Measurements from ENCODE around the gene ADAP1. TPM values are rescaled to one million over a fixed set of nuclear protein-coding genes. Genes with fewer than 3 reads are reported as not detected.

The ADAP1 gene
- total and polyA plus RNA-seq, 2 of the 13 experiments (the other 11 are each of a cell fraction or from before 2014, with no cell fraction given) = 10.5 to 24.6 TPM

DNA sequence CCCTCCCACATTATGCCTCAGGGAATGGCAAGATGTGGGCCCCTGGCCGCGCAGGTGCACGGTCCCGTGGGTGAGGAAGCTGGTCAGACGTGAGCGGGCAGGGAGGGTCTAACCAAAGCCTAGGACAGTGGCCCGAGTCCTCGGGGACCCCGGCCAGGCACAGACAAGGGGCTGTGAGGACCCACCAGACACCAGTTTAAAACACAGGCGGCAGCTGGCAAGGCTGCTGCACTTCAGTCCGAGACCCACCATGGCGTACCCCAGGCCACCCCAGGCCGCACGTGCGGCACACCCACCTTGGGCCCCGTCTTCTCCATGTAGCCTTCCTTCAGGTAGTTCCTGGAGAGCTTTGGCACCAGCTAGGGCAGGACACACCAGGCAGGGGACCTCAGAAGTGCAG, 54.7 kb downstream of the ADAP1 start:
- TF ChIP-seq, protein P1, sequence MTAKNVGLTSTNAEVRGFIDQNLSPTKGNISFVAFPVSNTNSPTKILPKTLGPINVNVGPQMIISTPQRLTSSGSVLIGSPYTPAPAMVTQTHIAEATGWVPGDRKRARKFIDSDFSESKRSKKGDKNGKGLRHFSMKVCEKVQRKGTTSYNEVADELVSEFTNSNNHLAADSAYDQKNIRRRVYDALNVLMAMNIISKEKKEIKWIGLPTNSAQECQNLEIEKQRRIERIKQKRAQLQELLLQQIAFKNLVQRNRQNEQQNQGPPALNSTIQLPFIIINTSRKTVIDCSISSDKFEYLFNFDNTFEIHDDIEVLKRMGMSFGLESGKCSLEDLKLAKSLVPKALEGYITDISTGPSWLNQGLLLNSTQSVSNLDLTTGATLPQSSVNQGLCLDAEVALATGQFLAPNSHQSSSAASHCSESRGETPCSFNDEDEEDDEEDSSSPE (CRISPR knock-in tag; IDR thresholded peaks at IDR 0.05) = no peak
- no peak for TF ChIP-seq POLR2A (IDR thresholded peaks at IDR 0.05; ENCODE audit: insufficient read depth in 1 of 2, low read depth in 2 of 2, low read length in 2 of 2)
- TF ChIP-seq, protein P2, sequence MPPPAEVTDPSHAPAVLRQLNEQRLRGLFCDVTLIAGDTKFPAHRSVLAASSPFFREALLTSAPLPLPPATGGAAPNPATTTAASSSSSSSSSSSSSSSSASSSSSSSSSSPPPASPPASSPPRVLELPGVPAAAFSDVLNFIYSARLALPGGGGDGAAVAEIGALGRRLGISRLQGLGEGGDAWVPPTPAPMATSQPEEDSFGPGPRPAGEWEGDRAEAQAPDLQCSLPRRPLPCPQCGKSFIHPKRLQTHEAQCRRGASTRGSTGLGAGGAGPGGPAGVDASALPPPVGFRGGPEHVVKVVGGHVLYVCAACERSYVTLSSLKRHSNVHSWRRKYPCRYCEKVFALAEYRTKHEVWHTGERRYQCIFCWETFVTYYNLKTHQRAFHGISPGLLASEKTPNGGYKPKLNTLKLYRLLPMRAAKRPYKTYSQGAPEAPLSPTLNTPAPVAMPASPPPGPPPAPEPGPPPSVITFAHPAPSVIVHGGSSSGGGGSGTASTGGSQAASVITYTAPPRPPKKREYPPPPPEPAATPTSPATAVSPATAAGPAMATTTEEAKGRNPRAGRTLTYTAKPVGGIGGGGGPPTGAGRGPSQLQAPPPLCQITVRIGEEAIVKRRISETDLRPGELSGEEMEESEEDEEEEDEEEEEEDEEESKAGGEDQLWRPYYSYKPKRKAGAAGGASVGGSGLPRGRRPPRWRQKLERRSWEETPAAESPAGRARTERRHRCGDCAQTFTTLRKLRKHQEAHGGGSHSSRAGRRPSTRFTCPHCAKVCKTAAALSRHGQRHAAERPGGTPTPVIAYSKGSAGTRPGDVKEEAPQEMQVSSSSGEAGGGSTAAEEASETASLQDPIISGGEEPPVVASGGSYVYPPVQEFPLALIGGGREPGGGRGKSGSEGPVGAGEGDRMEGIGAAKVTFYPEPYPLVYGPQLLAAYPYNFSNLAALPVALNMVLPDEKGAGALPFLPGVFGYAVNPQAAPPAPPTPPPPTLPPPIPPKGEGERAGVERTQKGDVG (CRISPR knock-in tag; IDR thresholded peaks at IDR 0.05; ENCODE audit: borderline replicate concordance) = no peak
- TF ChIP-seq ELF4 (CRISPR knock-in tag; IDR thresholded peaks at IDR 0.05; ENCODE audit: borderline replicate concordance) = no peak
- no peak for TF ChIP-seq NR3C1 (CRISPR knock-in tag; IDR thresholded peaks at IDR 0.05)
- TF ChIP-seq ZNF343 (CRISPR knock-in tag; IDR thresholded peaks at IDR 0.05) = no peak
- TF ChIP-seq CREM (IDR thresholded peaks at IDR 0.05) = no peak
- no peak for TF ChIP-seq CREM (CRISPR knock-in tag; IDR thresholded peaks at IDR 0.05)
- TF ChIP-seq, protein P3, sequence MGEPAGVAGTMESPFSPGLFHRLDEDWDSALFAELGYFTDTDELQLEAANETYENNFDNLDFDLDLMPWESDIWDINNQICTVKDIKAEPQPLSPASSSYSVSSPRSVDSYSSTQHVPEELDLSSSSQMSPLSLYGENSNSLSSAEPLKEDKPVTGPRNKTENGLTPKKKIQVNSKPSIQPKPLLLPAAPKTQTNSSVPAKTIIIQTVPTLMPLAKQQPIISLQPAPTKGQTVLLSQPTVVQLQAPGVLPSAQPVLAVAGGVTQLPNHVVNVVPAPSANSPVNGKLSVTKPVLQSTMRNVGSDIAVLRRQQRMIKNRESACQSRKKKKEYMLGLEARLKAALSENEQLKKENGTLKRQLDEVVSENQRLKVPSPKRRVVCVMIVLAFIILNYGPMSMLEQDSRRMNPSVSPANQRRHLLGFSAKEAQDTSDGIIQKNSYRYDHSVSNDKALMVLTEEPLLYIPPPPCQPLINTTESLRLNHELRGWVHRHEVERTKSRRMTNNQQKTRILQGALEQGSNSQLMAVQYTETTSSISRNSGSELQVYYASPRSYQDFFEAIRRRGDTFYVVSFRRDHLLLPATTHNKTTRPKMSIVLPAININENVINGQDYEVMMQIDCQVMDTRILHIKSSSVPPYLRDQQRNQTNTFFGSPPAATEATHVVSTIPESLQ (CRISPR knock-in tag; conservative IDR thresholded peaks at IDR 0.05) = no peak
- TF ChIP-seq ZNF543 (CRISPR knock-in tag; IDR thresholded peaks at IDR 0.05) = no peak
- no peak for TF ChIP-seq ERF (CRISPR knock-in tag; IDR thresholded peaks at IDR 0.05)
- TF ChIP-seq NFYC (CRISPR knock-in tag; IDR thresholded peaks at IDR 0.05) = no peak
- TF ChIP-seq RARG (CRISPR knock-in tag; IDR thresholded peaks at IDR 0.05; ENCODE audit: low read depth) = no peak
- no peak for TF ChIP-seq ZNF607 (CRISPR knock-in tag; IDR thresholded peaks at IDR 0.05; ENCODE audit: borderline replicate concordance)
- TF ChIP-seq ZNF777 (CRISPR knock-in tag; IDR thresholded peaks at IDR 0.05) = no peak
- TF ChIP-seq, protein P4, sequence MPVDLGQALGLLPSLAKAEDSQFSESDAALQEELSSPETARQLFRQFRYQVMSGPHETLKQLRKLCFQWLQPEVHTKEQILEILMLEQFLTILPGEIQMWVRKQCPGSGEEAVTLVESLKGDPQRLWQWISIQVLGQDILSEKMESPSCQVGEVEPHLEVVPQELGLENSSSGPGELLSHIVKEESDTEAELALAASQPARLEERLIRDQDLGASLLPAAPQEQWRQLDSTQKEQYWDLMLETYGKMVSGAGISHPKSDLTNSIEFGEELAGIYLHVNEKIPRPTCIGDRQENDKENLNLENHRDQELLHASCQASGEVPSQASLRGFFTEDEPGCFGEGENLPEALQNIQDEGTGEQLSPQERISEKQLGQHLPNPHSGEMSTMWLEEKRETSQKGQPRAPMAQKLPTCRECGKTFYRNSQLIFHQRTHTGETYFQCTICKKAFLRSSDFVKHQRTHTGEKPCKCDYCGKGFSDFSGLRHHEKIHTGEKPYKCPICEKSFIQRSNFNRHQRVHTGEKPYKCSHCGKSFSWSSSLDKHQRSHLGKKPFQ (CRISPR knock-in tag; IDR thresholded peaks at IDR 0.05; ENCODE audit: insufficient replicate concordance) = no peak
- in situ Hi-C loops (cut with HindIII; ENCODE audit: extremely low pct_ligation_motif_present, low pct_unique_long_range_greater_than_20kb) (no loop called here), intact Hi-C loops (cut with micrococcal nuclease; ENCODE audit: unreplicated experiment) (loop anchor here (10.0 kb wide), 1 partner anchor 55 kb away; the partner anchor contains the start of gene ADAP1)
- no peak overlapping the region for H3K4me2 ChIP-seq (ENCODE audit: low read depth, low read length)
- POLR2A ChIA-PET = interaction anchor here (2.3 to 2.6 kb wide), 2 partner anchors 27 to 78 kb away, joined by 23 to 28 read pairs; no protein-coding TSS in a partner anchor
- no peaks in the 10 kb centered on the region for H3K27me3 ChIP-seq (ENCODE audit: control insufficient read depth in 1 of 2, insufficient read depth in 2 of 2, low read length in 2 of 2)
- ATAC-seq (no peak), DNase-seq (ENCODE audit: low spot score) (no peak), FAIRE-seq (no peak)
- no peaks in the 10 kb centered on the region for H3K9me3 ChIP-seq (ENCODE audit: low read length)
- peak overlapping the region; percentile 9 for H3K27ac ChIP-seq (ENCODE audit: extremely low read length, insufficient read depth, low read length)
- WGBS (ENCODE audit: low lambda C conversion rate) = 95% methylated on average over 10 of the region's 16 CpGs
- no TSS peak for BruUV-seq (replicated peaks)
- CTCF ChIA-PET (ENCODE audit: low intra/inter-chr PET ratio, low total read pairs) = no interaction called here
- no peaks in the 10 kb centered on the region for H3K79me2 ChIP-seq (ENCODE audit: insufficient read depth, low read length)
- H2AFZ ChIP-seq (ENCODE audit: low read length) = no peak overlapping the region
- H3K4me1 ChIP-seq (ENCODE audit: insufficient read depth, low read length) = peaks cover 16% of the 10 kb centered on the region
- no peak overlapping the region for H3K9ac ChIP-seq (ENCODE audit: insufficient read depth, low read depth, low read length)
- H4K20me1 ChIP-seq (ENCODE audit: insufficient read depth, low read length) = no peaks in the 10 kb centered on the region
- H3K36me3 ChIP-seq (replicated peaks in 1 of 2; ENCODE audit: control insufficient read depth in 1 of 2, insufficient read depth in 2 of 2, low read length in 2 of 2) = peaks cover 8 to 23% of the 10 kb centered on the region in 2 experiments; a peak in 4 of 5 replicates
- H3K4me3 ChIP-seq (replicated peaks in 1 of 3; ENCODE audit: insufficient read depth in 1 of 3, low read depth in 2 of 3, low read length in 3 of 3) = no peak overlapping the region
